ENCODE results near the gene NHSL1.

DNA sequence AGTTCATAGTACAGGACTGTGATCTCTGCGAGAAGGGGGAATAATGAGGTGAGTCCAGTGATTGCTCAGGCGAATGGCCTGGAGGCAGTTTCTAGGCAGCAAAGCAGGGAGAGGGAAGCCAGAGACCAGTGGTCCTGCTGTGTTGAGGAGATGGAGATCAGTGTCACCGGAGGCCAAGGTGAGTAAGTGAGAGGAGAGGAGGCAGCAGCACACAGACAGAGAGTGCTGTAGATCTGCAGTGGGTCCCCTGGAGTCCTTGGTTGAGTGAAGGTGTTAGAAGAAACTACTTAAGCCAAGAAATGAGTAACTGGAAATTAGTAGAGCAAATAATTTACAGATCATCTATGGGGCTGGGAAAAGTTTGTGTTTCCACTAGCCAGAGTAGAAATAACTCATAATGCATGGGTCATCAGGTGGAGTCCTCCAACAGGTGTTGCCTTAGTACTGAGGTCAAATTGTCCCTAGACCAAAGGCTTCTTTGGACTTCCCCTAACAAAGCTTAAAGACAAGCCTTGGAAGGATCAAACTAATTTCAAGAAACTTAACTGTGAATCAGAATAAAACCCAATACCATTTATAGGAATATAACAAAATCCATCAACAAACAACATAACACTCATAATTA lies 81.7 kb downstream of the NHSL1 start:
- TF ChIP-seq, protein P1, sequence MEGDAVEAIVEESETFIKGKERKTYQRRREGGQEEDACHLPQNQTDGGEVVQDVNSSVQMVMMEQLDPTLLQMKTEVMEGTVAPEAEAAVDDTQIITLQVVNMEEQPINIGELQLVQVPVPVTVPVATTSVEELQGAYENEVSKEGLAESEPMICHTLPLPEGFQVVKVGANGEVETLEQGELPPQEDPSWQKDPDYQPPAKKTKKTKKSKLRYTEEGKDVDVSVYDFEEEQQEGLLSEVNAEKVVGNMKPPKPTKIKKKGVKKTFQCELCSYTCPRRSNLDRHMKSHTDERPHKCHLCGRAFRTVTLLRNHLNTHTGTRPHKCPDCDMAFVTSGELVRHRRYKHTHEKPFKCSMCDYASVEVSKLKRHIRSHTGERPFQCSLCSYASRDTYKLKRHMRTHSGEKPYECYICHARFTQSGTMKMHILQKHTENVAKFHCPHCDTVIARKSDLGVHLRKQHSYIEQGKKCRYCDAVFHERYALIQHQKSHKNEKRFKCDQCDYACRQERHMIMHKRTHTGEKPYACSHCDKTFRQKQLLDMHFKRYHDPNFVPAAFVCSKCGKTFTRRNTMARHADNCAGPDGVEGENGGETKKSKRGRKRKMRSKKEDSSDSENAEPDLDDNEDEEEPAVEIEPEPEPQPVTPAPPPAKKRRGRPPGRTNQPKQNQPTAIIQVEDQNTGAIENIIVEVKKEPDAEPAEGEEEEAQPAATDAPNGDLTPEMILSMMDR (IDR thresholded peaks at IDR 0.05), result no peak
- TF ChIP-seq POLR2A (IDR thresholded peaks at IDR 0.05), result no peak
